GM19463 (cell line): Measurements from ENCODE around the gene PDPR.
"Not testable (repeated sequence)": the region's sequence is repeated elsewhere in the genome, so short reads cannot be mapped to it uniquely, and the experiment has no call there.

Source experiments
- ATAC-seq: cut with Tn5 transposase; IDR thresholded peaks from one replicate; pipeline ENCODE4 v1.9.1; 2021; ENCODE audit warnings: mild to moderate bottlenecking, moderate library complexity; ENCODE audit not compliant: unreplicated experiment

PDPR gene

GRCh38 chr16:70127706-70128105 is 13.6 kb downstream of the PDPR start:
- not testable (repeated sequence) for ATAC-seq

- ATAC-seq = not testable (repeated sequence)
These were observed 14.7 kb downstream of the PDPR start for GRCh38 chr16:70128844-70129243.

GRCh38 chr16:70135796-70136195 is 21.7 kb downstream of the PDPR start:
- ATAC-seq = not testable (repeated sequence)

- ATAC-seq = not testable (repeated sequence)
These were observed 22.5 kb downstream of the PDPR start for GRCh38 chr16:70136595-70136994.

GRCh38 chr16:70142739-70143138 is 28.6 kb downstream of the PDPR start:
- not testable (repeated sequence) for ATAC-seq

- ATAC-seq = not testable (repeated sequence)
These were observed 29.2 kb downstream of the PDPR start for GRCh38 chr16:70143231-70143895.

GRCh38 chr16:70147853-70148252 is 33.7 kb downstream of the PDPR start:
- not testable (repeated sequence) for ATAC-seq

- not testable (repeated sequence) for ATAC-seq
These were observed 34.3 kb downstream of the PDPR start for GRCh38 chr16:70148453-70148852.

- ATAC-seq = not testable (repeated sequence)
These were observed 35.2 kb downstream of the PDPR start for GRCh38 chr16:70149296-70149695.

GRCh38 chr16:70151391-70151790 is 37.3 kb downstream of the PDPR start:
- no peak for ATAC-seq

GRCh38 chr16:70151941-70152509 is 37.9 kb downstream of the PDPR start:
- ATAC-seq = no peak

GRCh38 chr16:70152578-70153302 is 38.6 kb downstream of the PDPR start:
- no peak for ATAC-seq

- not testable (repeated sequence) for ATAC-seq
These were observed 40.6 kb downstream of the PDPR start for GRCh38 chr16:70154736-70155135.

GRCh38 chr16:70156207-70156978 is 42.3 kb downstream of the PDPR start:
- no peak for ATAC-seq

GRCh38 chr16:70157105-70157476 is 43.0 kb downstream of the PDPR start:
- no peak for ATAC-seq

GRCh38 chr16:70157477-70158260 is 43.5 kb downstream of the PDPR start:
- no peak for ATAC-seq

GRCh38 chr16:70158261-70158939 is 44.3 kb downstream of the PDPR start:
- no peak for ATAC-seq

- ATAC-seq = no peak
These were observed 45.5 kb downstream of the PDPR start for GRCh38 chr16:70159355-70160348.

- ATAC-seq = no peak
These were observed 46.3 kb downstream of the PDPR start for GRCh38 chr16:70160388-70160787.
